Left lung (tissue), 10 donors: ENCODE measurements around the gene MGAT3. TPM values are rescaled to one million over a fixed set of nuclear protein-coding genes. Genes with fewer than 3 reads are reported as not detected.

Source experiments
- ATAC-seq: fragments of 200-7000 bp; cut with Tn5 transposase; one replicate; pipeline ENCODE4 v1.9.1; 2020; ENCODE audit warnings: moderate library complexity
- DNase-seq, 4 donors: peaks; one replicate each; pipeline ENCODE4 v3.0.0-alpha.2; 2013 to 2020
- H3K27ac ChIP-seq, 2 donors: fragments of 200-600 bp; sonication (generic) in 1 of 2; one replicate each; pipeline versions ENCODE4 v1.5.0 to v1.8.0; 2020 to 2021
- H3K27me3 ChIP-seq, 2 donors: fragments of 200-600 bp; sonication (generic) in 1 of 2; one replicate each; pipeline versions ENCODE4 v1.5.0 to v1.8.0; 2020 to 2021
- H3K36me3 ChIP-seq, 2 donors: fragments of 200-600 bp; sonication (generic) in 1 of 2; one replicate each; pipeline versions ENCODE4 v1.5.0 to v1.8.0; 2020 to 2021
- H3K4me1 ChIP-seq, 2 donors: fragments of 200-600 bp; one replicate each; pipeline ENCODE4 v1.8.0; 2021
- H3K4me3 ChIP-seq, 2 donors: fragments of 200-600 bp; sonication (generic) in 1 of 2; one replicate each; pipeline versions ENCODE4 v1.5.0 to v1.8.0; 2020 to 2021; ENCODE audit warnings: mild to moderate bottlenecking in 1 of 2
- H3K9me3 ChIP-seq, 2 donors: fragments of 200-600 bp; sonication (generic) in 1 of 2; one replicate each; pipeline versions ENCODE4 v1.5.0 to v1.8.0; 2020 to 2021
- intact Hi-C, 2 donors: fragments of 100-400 bp; cut with DNase I; formaldehyde crosslinking; loops; one replicate each; pipeline versions ENCODE4 v1.11.2 to v1.14.2; 2022
- polyA plus RNA-seq, 6 donors: library from polyadenylated mRNA; unstranded; fragments of 120-200 nt; gene quantifications; one replicate each; pipeline ENCODE4 v1.2.1, GENCODE V29; 2013; ENCODE audit not compliant: insufficient read length in 6 of 6
- total RNA-seq, 2 donors: library from RNA; stranded (reverse); fragmentation: NEBNext Ultra II Directional; extraction: Animal tissue kit (Norgen Biotek cat#: 25700); gene quantifications; one replicate each; pipeline ENCODE4 v1.2.1, GENCODE V29; 2021
- TF ChIP-seq, protein P1 (sequence below), 2 donors: fragments of 200-600 bp; sonication (generic) in 1 of 2; IDR thresholded peaks; one replicate each; pipeline versions ENCODE4 v1.5.0 to v1.8.0; 2021; ENCODE audit warnings: antibody characterized with exemption in 2 of 2
- donor health status: DM: no; HTN: yes; CAD: no.
- donor health status: DM: no; HTN: no; CAD: no.

MGAT3 gene
- total and polyA plus RNA-seq, 8 donors, result 6.7 to 21.2 (median 13.4) TPM

GRCh38 chr22:39446239-39446721 lies 10.5 kb upstream of the MGAT3 start:
- intact Hi-C loops, result no loop called here
- Histone ChIP-seq H3K4me1 (peaks cover 0 to 6% of the 10 kb centered on the region in 2 donors), H3K27ac (no peak overlapping the region), H3K9me3 (no peaks in the 10 kb centered on the region), H3K27me3 (peaks cover 0 to 19% of the 10 kb centered on the region in 2 donors), H3K4me3 (no peak overlapping the region), H3K36me3 (no peaks in the 10 kb centered on the region)
- ATAC-seq, result no peak
- TF ChIP-seq, protein P1, sequence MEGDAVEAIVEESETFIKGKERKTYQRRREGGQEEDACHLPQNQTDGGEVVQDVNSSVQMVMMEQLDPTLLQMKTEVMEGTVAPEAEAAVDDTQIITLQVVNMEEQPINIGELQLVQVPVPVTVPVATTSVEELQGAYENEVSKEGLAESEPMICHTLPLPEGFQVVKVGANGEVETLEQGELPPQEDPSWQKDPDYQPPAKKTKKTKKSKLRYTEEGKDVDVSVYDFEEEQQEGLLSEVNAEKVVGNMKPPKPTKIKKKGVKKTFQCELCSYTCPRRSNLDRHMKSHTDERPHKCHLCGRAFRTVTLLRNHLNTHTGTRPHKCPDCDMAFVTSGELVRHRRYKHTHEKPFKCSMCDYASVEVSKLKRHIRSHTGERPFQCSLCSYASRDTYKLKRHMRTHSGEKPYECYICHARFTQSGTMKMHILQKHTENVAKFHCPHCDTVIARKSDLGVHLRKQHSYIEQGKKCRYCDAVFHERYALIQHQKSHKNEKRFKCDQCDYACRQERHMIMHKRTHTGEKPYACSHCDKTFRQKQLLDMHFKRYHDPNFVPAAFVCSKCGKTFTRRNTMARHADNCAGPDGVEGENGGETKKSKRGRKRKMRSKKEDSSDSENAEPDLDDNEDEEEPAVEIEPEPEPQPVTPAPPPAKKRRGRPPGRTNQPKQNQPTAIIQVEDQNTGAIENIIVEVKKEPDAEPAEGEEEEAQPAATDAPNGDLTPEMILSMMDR (IDR thresholded peaks at IDR 0.05), result no peak
- no peak for DNase-seq

DNA sequence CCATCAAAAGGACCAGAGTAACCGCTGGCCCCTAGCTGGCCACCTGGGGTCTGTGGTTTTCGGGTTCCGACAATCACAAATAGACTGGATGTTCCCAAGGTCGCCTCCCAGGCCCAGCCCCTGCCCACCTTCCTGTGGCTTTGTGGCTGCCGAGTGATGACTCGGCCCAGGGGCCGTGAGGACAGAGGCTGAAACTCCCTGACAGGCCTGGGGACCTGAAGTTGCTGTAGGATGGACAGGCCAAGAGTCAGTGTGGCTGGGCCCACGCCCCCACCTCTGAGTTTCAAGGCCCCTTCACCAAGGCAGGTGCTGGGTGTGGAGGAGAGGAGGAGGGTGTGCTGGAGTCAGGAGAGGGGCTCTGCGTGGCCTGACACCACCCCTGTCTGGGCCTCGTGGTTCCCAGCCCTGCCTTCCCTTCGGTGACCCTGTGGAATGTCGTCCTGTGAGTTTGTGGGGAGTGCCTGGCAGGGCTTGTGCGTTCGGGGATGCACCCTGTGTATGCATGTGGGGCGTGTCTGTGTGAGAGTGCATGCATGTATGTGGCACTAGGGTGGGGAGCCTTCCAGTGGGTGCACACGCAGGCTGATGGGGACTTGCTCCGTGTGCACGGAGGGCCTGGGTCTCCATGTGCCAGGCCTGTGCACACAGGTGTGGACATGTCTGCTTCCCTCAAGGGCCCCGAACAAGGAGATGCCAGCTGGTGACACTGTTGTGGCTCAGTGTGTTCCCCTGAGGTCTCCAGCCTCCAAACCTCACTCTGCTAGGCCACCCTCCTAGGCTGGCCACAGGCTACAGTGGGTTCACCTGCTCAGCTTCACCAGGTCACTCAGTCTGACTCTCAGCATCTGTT lies 8.4 kb upstream of the MGAT3 start:
- peaks cover 0 to 6% of the 10 kb centered on the region in 2 donors for H3K4me1 ChIP-seq
- ATAC-seq (peak; percentile 82), DNase-seq (peak in 1 of 4 donors; percentile 56)
- H3K36me3 ChIP-seq, result no peaks in the 10 kb centered on the region
- intact Hi-C loops, result no loop called here
- TF ChIP-seq, protein P1 (IDR thresholded peaks at IDR 0.05), result no peak
- peaks cover 0 to 19% of the 10 kb centered on the region in 2 donors for H3K27me3 ChIP-seq
- H3K4me3 ChIP-seq, result no peak overlapping the region
- no peak overlapping the region for H3K27ac ChIP-seq
- no peaks in the 10 kb centered on the region for H3K9me3 ChIP-seq

DNA sequence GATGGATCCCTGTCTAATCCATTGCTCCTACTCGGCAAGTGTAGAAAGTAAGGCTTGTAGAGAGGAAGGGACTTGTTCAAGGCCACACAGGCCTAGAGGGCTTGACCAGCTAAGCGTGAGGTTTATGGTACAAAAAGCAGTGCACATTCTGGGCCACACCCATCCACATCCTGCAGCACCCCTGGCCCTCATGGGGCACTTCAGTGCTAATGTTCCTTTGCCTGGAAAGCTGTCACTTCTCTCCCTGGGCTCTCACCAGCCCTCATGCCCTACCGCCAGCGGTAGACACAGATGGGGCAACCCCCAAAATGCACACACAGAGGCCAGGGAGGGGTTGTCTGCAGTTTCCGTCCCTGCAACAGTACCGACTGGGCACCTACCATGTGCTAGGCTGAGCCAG lies 7.1 kb upstream of the MGAT3 start:
- ATAC-seq, result no peak
- Histone ChIP-seq H3K4me1 (peaks cover 0 to 6% of the 10 kb centered on the region in 2 donors), H3K4me3 (no peak overlapping the region), H3K27ac (no peak overlapping the region), H3K27me3 (peaks cover 0 to 22% of the 10 kb centered on the region in 2 donors), H3K9me3 (no peaks in the 10 kb centered on the region), H3K36me3 (no peaks in the 10 kb centered on the region)
- TF ChIP-seq, protein P1 (IDR thresholded peaks at IDR 0.05), result no peak
- no peak for DNase-seq
- intact Hi-C loops, result no loop called here

DNA sequence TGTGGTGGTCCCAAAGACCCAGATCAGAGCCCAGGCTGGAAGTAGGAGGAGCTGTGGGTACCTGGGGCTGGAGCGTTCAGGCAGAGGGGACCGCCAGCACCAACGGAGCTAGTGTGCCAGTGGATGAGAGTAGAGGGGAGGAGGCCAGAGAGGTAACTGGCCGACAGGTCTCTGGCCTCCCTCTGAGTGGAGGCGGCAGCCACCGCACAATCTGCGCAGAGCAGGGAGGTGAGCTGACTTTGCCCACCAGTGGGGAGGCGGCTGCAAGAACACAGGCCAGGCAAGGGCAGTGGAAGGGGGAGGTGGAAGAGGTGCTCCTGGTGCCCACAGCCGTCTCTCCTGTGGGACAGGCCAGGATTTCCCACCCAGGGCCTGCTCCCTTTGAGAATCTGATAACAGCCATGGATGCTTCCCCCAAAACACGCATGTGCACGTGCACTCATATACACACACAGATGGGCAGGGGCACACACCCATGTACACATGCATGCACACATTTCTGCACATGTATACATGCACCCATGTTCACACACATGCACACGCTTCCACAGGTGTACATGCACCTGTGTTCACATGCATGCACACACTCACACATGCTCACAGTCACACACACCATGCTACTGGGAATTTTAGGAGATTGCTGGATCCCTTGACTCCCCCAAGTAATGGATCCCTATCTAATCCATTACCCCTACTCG lies 6.4 kb upstream of the MGAT3 start:
- TF ChIP-seq, protein P1 (IDR thresholded peaks at IDR 0.05), result no peak
- intact Hi-C loops, result no loop called here
- no peak overlapping the region for H3K4me3 ChIP-seq
- H3K27ac ChIP-seq, result no peak overlapping the region
- peaks cover 0 to 29% of the 10 kb centered on the region in 2 donors for H3K27me3 ChIP-seq
- ATAC-seq (no peak), DNase-seq (no peak)
- no peaks in the 10 kb centered on the region for H3K9me3 ChIP-seq
- peaks cover 0 to 6% of the 10 kb centered on the region in 2 donors for H3K4me1 ChIP-seq
- H3K36me3 ChIP-seq, result no peaks in the 10 kb centered on the region

GRCh38 chr22:39452740-39453040 lies 4.1 kb upstream of the MGAT3 start:
- Histone ChIP-seq H3K4me1 (peaks cover 0 to 3% of the 10 kb centered on the region in 2 donors), H3K36me3 (no peaks in the 10 kb centered on the region), H3K4me3 (no peak overlapping the region), H3K27ac (no peak overlapping the region), H3K9me3 (no peaks in the 10 kb centered on the region), H3K27me3 (peaks cover 2 to 41% of the 10 kb centered on the region in 2 donors)
- TF ChIP-seq, protein P1 (IDR thresholded peaks at IDR 0.05), result no peak
- ATAC-seq, result no peak
- DNase-seq, result no peak
- intact Hi-C loops, result no loop called here
